ENCODE data around the gene PROCA1. TPM values are rescaled to one million over a fixed set of nuclear protein-coding genes. Genes with fewer than 3 reads are reported as not detected.

Gene PROCA1
- total RNA-seq, 1 experiment from 2014 or later = 14.2 TPM

DNA sequence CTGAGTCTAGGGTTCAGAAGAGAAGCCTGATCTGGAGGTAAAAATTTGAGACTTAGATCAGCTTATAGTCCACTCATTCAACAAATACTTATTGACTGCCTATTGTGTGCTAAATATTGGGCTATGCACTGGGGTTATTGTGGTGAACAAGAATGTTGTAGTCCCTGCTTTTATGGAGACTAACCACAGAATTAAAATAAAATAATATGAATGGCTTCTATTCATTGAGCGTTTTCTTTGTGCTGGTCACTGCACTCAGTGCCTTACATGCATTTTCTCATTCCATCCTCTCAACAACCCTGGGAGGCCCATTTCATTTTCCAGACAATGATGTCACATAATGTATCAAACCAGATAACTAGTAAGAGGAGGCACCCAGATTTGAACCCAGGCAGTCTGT, 21.7 kb upstream of the PROCA1 start:
- H3K9me3 ChIP-seq (ENCODE audit: insufficient read depth, low read depth) = no peaks in the 10 kb centered on the region
- H3K36me3 ChIP-seq (ENCODE audit: low read depth) = no peaks in the 10 kb centered on the region
- intact Hi-C loops (cut with micrococcal nuclease; ENCODE audit: unreplicated experiment) = no loop called here
- no peaks in the 10 kb centered on the region for H3K9me2 ChIP-seq (ENCODE audit: insufficient read depth)
- no peak overlapping the region for H2AFZ ChIP-seq
- ChIA-PET CTCF (interaction anchor here (0.6 kb wide), 1 partner anchor 447 kb away, joined by 6 read pairs; the partner anchor contains the start of gene MYO18A), POLR2A (ENCODE audit: unreplicated experiment) (interaction anchor here (0.7 kb wide), 1 partner anchor 247 kb away, joined by 4 read pairs; no protein-coding TSS in a partner anchor)
- TF ChIP-seq, protein P1, sequence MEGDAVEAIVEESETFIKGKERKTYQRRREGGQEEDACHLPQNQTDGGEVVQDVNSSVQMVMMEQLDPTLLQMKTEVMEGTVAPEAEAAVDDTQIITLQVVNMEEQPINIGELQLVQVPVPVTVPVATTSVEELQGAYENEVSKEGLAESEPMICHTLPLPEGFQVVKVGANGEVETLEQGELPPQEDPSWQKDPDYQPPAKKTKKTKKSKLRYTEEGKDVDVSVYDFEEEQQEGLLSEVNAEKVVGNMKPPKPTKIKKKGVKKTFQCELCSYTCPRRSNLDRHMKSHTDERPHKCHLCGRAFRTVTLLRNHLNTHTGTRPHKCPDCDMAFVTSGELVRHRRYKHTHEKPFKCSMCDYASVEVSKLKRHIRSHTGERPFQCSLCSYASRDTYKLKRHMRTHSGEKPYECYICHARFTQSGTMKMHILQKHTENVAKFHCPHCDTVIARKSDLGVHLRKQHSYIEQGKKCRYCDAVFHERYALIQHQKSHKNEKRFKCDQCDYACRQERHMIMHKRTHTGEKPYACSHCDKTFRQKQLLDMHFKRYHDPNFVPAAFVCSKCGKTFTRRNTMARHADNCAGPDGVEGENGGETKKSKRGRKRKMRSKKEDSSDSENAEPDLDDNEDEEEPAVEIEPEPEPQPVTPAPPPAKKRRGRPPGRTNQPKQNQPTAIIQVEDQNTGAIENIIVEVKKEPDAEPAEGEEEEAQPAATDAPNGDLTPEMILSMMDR (conservative IDR thresholded peaks at IDR 0.05) = no peak
- TF ChIP-seq EZH2 (IDR thresholded peaks at IDR 0.05; ENCODE audit: low read depth) = no peak
- no peak overlapping the region for H3K4me3 ChIP-seq
- no TSS peak for BruUV-seq (replicated peaks)
- H3F3A ChIP-seq (ENCODE audit: insufficient read depth, low read depth) = peaks cover 33% of the 10 kb centered on the region
- peak in 1 of 2 experiments; percentile 41 for DNase-seq
- H3K27ac ChIP-seq = no peak overlapping the region
- H3K27me3 ChIP-seq (ENCODE audit: insufficient read depth, low read depth) = no peaks in the 10 kb centered on the region
- H3K4me2 ChIP-seq = no peak overlapping the region
- peaks cover 28% of the 10 kb centered on the region for H3K4me1 ChIP-seq (replicated peaks; ENCODE audit: insufficient read depth)
- H3K79me2 ChIP-seq (ENCODE audit: low read depth) = peaks cover 9% of the 10 kb centered on the region
- H4K20me1 ChIP-seq (ENCODE audit: insufficient read depth) = no peaks in the 10 kb centered on the region

DNA sequence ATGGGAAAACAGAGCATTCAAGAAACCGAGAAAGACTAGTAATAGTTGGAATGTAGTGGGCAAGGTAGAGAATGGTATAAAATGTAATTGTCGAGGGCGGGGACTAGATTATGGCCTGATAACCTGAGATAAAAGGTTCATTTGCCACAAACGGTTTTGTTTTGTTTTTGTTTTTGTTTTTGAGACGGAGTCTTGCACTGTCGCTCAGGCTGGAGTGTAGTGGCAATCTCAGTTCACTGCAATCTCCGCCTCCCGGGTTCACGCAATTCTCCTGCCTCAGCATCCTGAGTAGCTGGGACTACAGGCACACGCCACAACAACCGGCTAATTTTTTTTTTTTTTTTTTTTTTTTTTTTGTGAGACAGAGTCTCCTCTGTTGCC, 18.3 kb upstream of the PROCA1 start:
- H3K9me2 ChIP-seq (ENCODE audit: insufficient read depth) = no peaks in the 10 kb centered on the region
- peak overlapping the region; percentile 97 for H3K27ac ChIP-seq
- TF ChIP-seq, protein P1 (conservative IDR thresholded peaks at IDR 0.05) = no peak
- no peak for TF ChIP-seq EZH2 (IDR thresholded peaks at IDR 0.05; ENCODE audit: low read depth)
- intact Hi-C loops (cut with micrococcal nuclease; ENCODE audit: unreplicated experiment) = loop anchor here (10.0 kb wide), 1 partner anchor 385 kb away; no protein-coding TSS in a partner anchor
- no peaks in the 10 kb centered on the region for H3K27me3 ChIP-seq (ENCODE audit: insufficient read depth, low read depth)
- peaks cover 55% of the 10 kb centered on the region for H3F3A ChIP-seq (ENCODE audit: insufficient read depth, low read depth)
- peaks cover 20% of the 10 kb centered on the region for H3K4me1 ChIP-seq (replicated peaks; ENCODE audit: insufficient read depth)
- ChIA-PET CTCF (no interaction called here), POLR2A (ENCODE audit: unreplicated experiment) (no interaction called here)
- no peak overlapping the region for H2AFZ ChIP-seq
- peaks cover 17% of the 10 kb centered on the region for H3K79me2 ChIP-seq (ENCODE audit: low read depth)
- BruUV-seq (replicated peaks) = no TSS peak
- H3K9me3 ChIP-seq (ENCODE audit: insufficient read depth, low read depth) = no peaks in the 10 kb centered on the region
- peak overlapping the region; percentile 89 for H3K4me2 ChIP-seq
- DNase-seq = no peak
- H4K20me1 ChIP-seq (ENCODE audit: insufficient read depth) = peaks cover 1% of the 10 kb centered on the region; the same call in 1 of the 2 replicates
- no peaks in the 10 kb centered on the region for H3K36me3 ChIP-seq (ENCODE audit: low read depth)
- H3K4me3 ChIP-seq = no peak overlapping the region

DNA sequence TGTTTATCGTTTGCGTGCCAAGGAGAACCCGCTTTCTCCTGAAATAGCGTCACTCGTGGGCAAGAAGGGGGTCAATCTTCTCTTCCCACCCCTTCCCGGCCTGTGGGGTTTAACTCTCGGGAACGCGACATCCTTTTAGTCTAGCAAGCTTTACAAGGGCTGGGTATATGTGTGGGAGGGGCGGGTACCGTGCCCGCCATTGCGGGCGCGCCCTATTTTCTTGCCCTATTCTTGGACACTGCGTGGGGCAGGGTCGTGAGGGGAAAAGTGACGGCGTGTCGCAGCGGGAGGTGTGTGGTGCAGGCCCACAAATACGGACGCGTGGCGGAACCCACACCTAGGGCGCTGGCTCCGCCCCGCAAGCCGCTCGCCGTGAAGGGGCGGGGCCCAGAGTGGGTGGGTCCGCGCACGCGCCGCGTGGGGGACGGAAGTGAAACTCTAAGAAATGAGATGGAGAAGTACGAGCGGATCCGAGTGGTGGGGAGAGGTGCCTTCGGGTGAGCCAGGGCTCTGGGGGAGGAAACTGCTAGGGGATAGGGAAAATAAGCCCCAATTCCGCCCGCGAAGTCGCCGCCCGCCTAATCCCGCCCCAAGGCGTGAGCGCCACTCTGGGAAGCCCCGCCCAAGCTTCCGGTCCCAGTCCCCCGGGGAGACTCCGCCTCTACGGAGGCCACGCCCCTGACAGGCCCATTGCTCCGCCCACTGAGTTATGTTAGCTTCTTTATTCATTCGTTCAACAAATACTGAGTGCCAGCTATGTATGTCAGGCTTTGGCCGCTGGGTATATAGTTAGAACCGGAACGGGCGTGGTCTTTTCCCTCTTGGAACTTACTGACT, 16.9 kb upstream of the PROCA1 start, which contains the start of gene NEK8:
Gene NEK8, plus strand, starts transcription at position 425 of the 837 bp plus-strand sequence. Its CDS starts 26 bp downstream, at position 451.
- peak within 1 kb of the TSS; percentile 97 for H3K27ac ChIP-seq
- no peaks in the 10 kb centered on the region for H3K9me2 ChIP-seq (ENCODE audit: insufficient read depth)
- H3K79me2 ChIP-seq (ENCODE audit: low read depth) = peaks cover 25% of the 10 kb centered on the region
- peak within 1 kb of the TSS; percentile 87 for H3K4me3 ChIP-seq
- H3K27me3 ChIP-seq (ENCODE audit: insufficient read depth, low read depth) = no peaks in the 10 kb centered on the region
- H3K4me2 ChIP-seq = peak within 1 kb of the TSS; percentile 89
- H3F3A ChIP-seq (ENCODE audit: insufficient read depth, low read depth) = peaks cover 61% of the 10 kb centered on the region
- intact Hi-C loops (cut with micrococcal nuclease; ENCODE audit: unreplicated experiment) = loop anchor here (1.0 to 10.0 kb wide), 2 partner anchors 15 to 386 kb away; no protein-coding TSS in a partner anchor
- POLR2A ChIA-PET (ENCODE audit: unreplicated experiment) = interaction anchor here (0.5 to 3.5 kb wide), 12 partner anchors 9 to 426 kb away, joined by 3 to 75 read pairs (median 5); partner anchors contain the start of genes PHF12, RPL23A and TRAF4
- TSS peak; percentile 29 for BruUV-seq (replicated peaks)
- no peaks in the 10 kb centered on the region for H3K9me3 ChIP-seq (ENCODE audit: insufficient read depth, low read depth)
- peaks cover 6% of the 10 kb centered on the region for H3K36me3 ChIP-seq (ENCODE audit: low read depth)
- TF ChIP-seq EZH2 (IDR thresholded peaks at IDR 0.05; ENCODE audit: low read depth) = no peak
- TF ChIP-seq, protein P1 (conservative IDR thresholded peaks at IDR 0.05) = 0 out of 2 replicates have a peak, but pooled peaks have one; percentile 18
- H4K20me1 ChIP-seq (ENCODE audit: insufficient read depth) = peaks cover 15% of the 10 kb centered on the region; the same call in 1 of the 2 replicates
- H2AFZ ChIP-seq = peak within 1 kb of the TSS; percentile 63
- peak; percentile 96 to 98 for DNase-seq
- H3K4me1 ChIP-seq (replicated peaks; ENCODE audit: insufficient read depth) = peaks cover 29% of the 10 kb centered on the region
- CTCF ChIA-PET = interaction anchor here (0.8 to 3.5 kb wide), 8 partner anchors 14 to 80 kb away, joined by 5 to 60 read pairs (median 10); partner anchors contain the start of gene TRAF4
